A549 (cell line): Measurements from ENCODE around the gene TOX2. TPM values are rescaled to one million over a fixed set of nuclear protein-coding genes. Genes with fewer than 3 reads are reported as not detected.

Experiments
- ATAC-seq, 2 experiments: fragments of 200-7000 bp in 1 of 2; fragments of >200 bp in 1 of 2; cut with Nextera tagmentation in 1 of 2; cut with Tn5 transposase in 1 of 2; 3 replicates each; pipeline versions ENCODE4 v1.8.0 to v1.9.1; 2018 to 2020; ENCODE audit warnings: mild to moderate bottlenecking in 1 of 2, moderate library complexity in 1 of 2
- CTCF ChIA-PET: fragments of 300-600 bp; sonication (Branson Sonifier 250); formaldehyde crosslinking; extraction: SDS; loops from one replicate; lab custom pipeline; 2021; ENCODE audit warnings: antibody characterized with exemption, inconsistent platforms; lab: Yijun Ruan, JAX
- POLR2A ChIA-PET: fragments of 350-600 bp; formaldehyde crosslinking; extraction: SDS; loops from one replicate; lab custom pipeline; 2021; ENCODE audit warnings: antibody characterized with exemption, inconsistent platforms; lab: Yijun Ruan, JAX
- DNase-seq, 2 experiments: peaks; one replicate each; pipeline versions ENCODE4 v3.0.0 to v3.0.0-alpha.2; 2011 to 2016; ENCODE audit warnings: low read depth in 1 of 2, low spot score in 1 of 2
- FAIRE-seq: peaks from 2 replicates; lab custom pipeline; 2011; peaks lifted over from hg19 to GRCh38; lab: Jason Lieb, UNC
- H3K27ac ChIP-seq, 2 experiments: fragments of >200 bp; sonication (Bioruptor Twin); formaldehyde crosslinking; 3 replicates each; pipeline ENCODE4 v1.5.1; 2016 to 2017
- H3K4me1 ChIP-seq: fragments of >200 bp; sonication (Bioruptor Twin); formaldehyde crosslinking; 3 replicates; pipeline ENCODE4 v1.6.1; 2016
- H3K4me2 ChIP-seq: fragments of >200 bp; sonication (Bioruptor Twin); formaldehyde crosslinking; 3 replicates; pipeline ENCODE4 v1.6.1; 2016
- H3K4me3 ChIP-seq: fragments of >200 bp; sonication (Bioruptor Twin); formaldehyde crosslinking; 3 replicates; pipeline ENCODE4 v1.5.1; 2016
- H3K9me3 ChIP-seq: fragments of >200 bp; sonication (Bioruptor Twin); formaldehyde crosslinking; 3 replicates; pipeline ENCODE4 v1.6.1; 2016
- ATOH8 ChIP-seq: fragments of 250-450 bp; sonication (Bioruptor Pico); IDR thresholded peaks from 2 replicates; pipeline ENCODE4 v1.5.0; 2020; ENCODE audit warnings: low read depth, mild to moderate bottlenecking, moderate library complexity
- CHD4 ChIP-seq: fragments of 200-600 bp; sonication (generic); IDR thresholded peaks from 2 replicates; pipeline ENCODE4 v1.6.1; 2016; ENCODE audit warnings: antibody characterized with exemption, mild to moderate bottlenecking, borderline replicate concordance
- EP300 ChIP-seq, 2 experiments: fragments of >200 bp; sonication (Bioruptor Twin); formaldehyde crosslinking; IDR thresholded peaks; 2 replicates in 1 of 2; 3 replicates in 1 of 2; pipeline ENCODE4 v1.6.1; 2016 to 2017
- FOSB ChIP-seq: fragments of 250-450 bp; sonication (Bioruptor Pico); IDR thresholded peaks from 2 replicates; pipeline ENCODE4 v1.5.0; 2020; ENCODE audit warnings: mild to moderate bottlenecking, moderate library complexity
- FOXS1 ChIP-seq: fragments of 250-450 bp; sonication (Bioruptor Pico); IDR thresholded peaks from 2 replicates; pipeline ENCODE4 v1.5.0; 2020; ENCODE audit warnings: mild to moderate bottlenecking, moderate library complexity
- HOXA7 ChIP-seq: fragments of 250-450 bp; sonication (Bioruptor Pico); IDR thresholded peaks from 2 replicates; pipeline ENCODE4 v1.5.0; 2020; ENCODE audit warnings: mild to moderate bottlenecking, moderate library complexity
- JUN ChIP-seq, 2 experiments: fragments of >200 bp; sonication (Bioruptor Twin); formaldehyde crosslinking; IDR thresholded peaks; 2 replicates in 1 of 2; 3 replicates in 1 of 2; pipeline ENCODE4 v1.6.1; 2016 to 2017
- KDM1A ChIP-seq: fragments of 200-600 bp; sonication (generic); IDR thresholded peaks from 2 replicates; pipeline ENCODE4 v1.6.1; 2016; ENCODE audit warnings: low read depth, mild to moderate bottlenecking
- MAFK ChIP-seq: fragments of 450-650 bp; IDR thresholded peaks from 2 replicates; pipeline ENCODE4 v1.6.1; 2014; ENCODE audit not compliant: partially characterized antibody
- MAZ ChIP-seq: fragments of 150-350 bp; IDR thresholded peaks from 2 replicates; pipeline ENCODE4 v1.6.1; 2014; ENCODE audit warnings: antibody characterized with exemption, low read depth, low read length, borderline replicate concordance
- NFE2L2 ChIP-seq: fragments of 150-350 bp; conservative IDR thresholded peaks from 2 replicates; pipeline ENCODE4 v1.6.1; 2014; ENCODE audit warnings: low read length
- POLR2AphosphoS2 ChIP-seq: conservative IDR thresholded peaks from 2 replicates; pipeline ENCODE4 v1.6.1; 2012; ENCODE audit warnings: low read length, improper control_type of control experiment, inconsistent platforms
- RAD21 ChIP-seq, 2 experiments: fragments of >200 bp in 1 of 2; sonication (Bioruptor Twin) in 1 of 2; formaldehyde crosslinking in 1 of 2; IDR thresholded peaks in 1 of 2; conservative IDR thresholded peaks in 1 of 2; 2 replicates in 1 of 2; 3 replicates in 1 of 2; pipeline ENCODE4 v1.6.1; 2012 to 2018; ENCODE audit warnings: inconsistent platforms in 1 of 2
- RCOR1 ChIP-seq: fragments of 150-350 bp; IDR thresholded peaks from 2 replicates; pipeline ENCODE4 v1.6.1; 2014; ENCODE audit warnings: antibody characterized with exemption, low read length, low read depth
- SREBF2 ChIP-seq: fragments of 450-650 bp; IDR thresholded peaks from 2 replicates; pipeline ENCODE4 v1.6.1; 2014; ENCODE audit warnings: mild to moderate bottlenecking, moderate library complexity
- USF2 ChIP-seq: fragments of 450-650 bp; IDR thresholded peaks from 2 replicates; pipeline ENCODE4 v1.6.1; 2014; ENCODE audit warnings: antibody characterized with exemption
- ZNF302 ChIP-seq: fragments of 250-450 bp; sonication (Bioruptor Pico); IDR thresholded peaks from 2 replicates; pipeline ENCODE4 v1.9.0; 2021; ENCODE audit warnings: inconsistent platforms, mild to moderate bottlenecking, moderate library complexity
- WGBS: methylation state at CpG from one replicate; pipeline ENCODE4 v1.1.6; 2017; ENCODE audit errors: missing lambda C conversion rate; 5-methylcytosine and 5-hydroxymethylcytosine counted together
- polyA plus RNA-seq, 4 experiments: library from polyadenylated mRNA; depleted of rRNA in 3 of 4; stranded (reverse); fragments of >200 nt; fragmentation: RNase III in 1 of 4; extraction: RNeasy Plus Mini Kit Qiagen cat#74134 plus additional on column Dnase treatment in 1 of 4; gene quantifications; 2 replicates in 3 of 4; 3 replicates in 1 of 4; pipeline ENCODE4 v1.2.3, GENCODE V29; 2011 to 2017
- TF ChIP-seq, protein P1 (sequence below): fragments of >200 bp; sonication (Bioruptor Twin); formaldehyde crosslinking; IDR thresholded peaks from 2 replicates; pipeline ENCODE4 v1.6.1; 2016

Gene TOX2
- polyA plus RNA-seq, 2 of the 4 experiments (the other 2 are of a cell fraction) = 2.5 to 5.3 TPM

DNA sequence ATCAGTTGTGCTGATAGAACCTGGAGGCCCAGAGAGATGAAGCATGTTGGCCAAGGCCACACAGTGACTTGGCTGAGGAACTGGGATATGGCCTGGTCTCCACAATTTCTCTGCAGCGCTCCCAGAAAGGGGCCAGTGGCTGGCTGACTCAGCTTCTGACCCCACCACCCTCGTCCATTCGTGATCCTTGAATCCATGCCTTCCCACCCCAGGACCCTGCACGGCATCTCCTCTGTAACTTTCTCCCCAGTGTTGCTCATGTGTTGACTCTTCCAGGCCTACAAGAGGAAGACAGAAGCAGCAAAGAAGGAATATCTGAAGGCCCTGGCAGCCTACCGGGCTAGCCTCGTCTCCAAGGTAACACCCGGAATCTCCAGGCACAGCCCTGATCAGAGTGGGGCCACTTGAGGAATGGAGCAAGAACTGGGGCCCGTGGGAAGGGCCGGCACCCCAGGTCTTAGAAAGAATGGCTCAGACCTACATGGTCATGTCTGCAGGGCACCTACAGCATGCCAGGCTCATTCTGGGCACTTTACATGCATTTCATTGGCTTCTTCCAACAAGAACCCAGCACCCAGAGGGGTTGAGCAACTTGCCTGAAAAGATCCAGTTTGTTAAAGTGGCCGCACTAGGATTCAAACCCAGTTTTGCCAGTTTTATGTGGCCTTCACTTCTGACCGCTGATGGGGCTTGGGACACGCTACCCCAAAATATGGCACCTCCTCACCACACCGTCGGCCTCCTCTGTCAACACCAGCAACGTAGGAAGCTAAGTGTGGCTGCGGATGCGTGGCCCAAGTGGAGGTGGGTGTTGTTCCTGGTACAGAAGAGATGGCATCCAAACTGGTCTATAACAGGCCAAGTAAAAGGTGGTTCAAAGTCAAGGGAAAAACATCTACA, 150.1 kb downstream of the TOX2 start:
- ChIA-PET POLR2A (no interaction called here), CTCF (interaction anchor here (1.2 to 2.1 kb wide), 2 partner anchors 16 to 220 kb away, joined by 3 to 6 read pairs; no protein-coding TSS in a partner anchor)
- no peaks in the 10 kb centered on the region for H3K4me1 ChIP-seq
- no peak for FAIRE-seq
- H3K9me3 ChIP-seq = peaks cover 3% of the 10 kb centered on the region; the same call in 1 of the 3 replicates
- no peak overlapping the region for H3K4me2 ChIP-seq
- TF ChIP-seq ATOH8 (CRISPR knock-in tag) (no peak), FOXS1 (CRISPR knock-in tag) (no peak), ZNF302 (no peak), USF2 (no peak), MAFK (no peak), SREBF2 (no peak), RAD21 (conservative IDR thresholded peaks at IDR 0.05 in 1 of 2, IDR thresholded peaks at IDR 0.05 in 1 of 2) (no peak), POLR2AphosphoS2 (no peak), CHD4 (no peak)
- TF ChIP-seq, protein P1, sequence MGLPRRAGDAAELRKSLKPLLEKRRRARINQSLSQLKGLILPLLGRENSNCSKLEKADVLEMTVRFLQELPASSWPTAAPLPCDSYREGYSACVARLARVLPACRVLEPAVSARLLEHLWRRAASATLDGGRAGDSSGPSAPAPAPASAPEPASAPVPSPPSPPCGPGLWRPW = no peak
- DNase-seq = no peak
- WGBS = 89% methylated on average over 17 of the region's 17 CpGs
- ATAC-seq = no peak
- H3K4me3 ChIP-seq = no peak overlapping the region
- no peak overlapping the region for H3K27ac ChIP-seq

GRCh38 chr20:44065401-44066340, 151.0 kb downstream of the TOX2 start:
- H3K9me3 ChIP-seq = peaks cover 3% of the 10 kb centered on the region; the same call in 1 of the 3 replicates
- ATAC-seq (no peak), DNase-seq (no peak), FAIRE-seq (no peak)
- WGBS = 93% methylated on average over 18 of the region's 20 CpGs
- H3K27ac ChIP-seq = no peak overlapping the region
- TF ChIP-seq KDM1A = no peak
- no peak for TF ChIP-seq HOXA7 (CRISPR knock-in tag)
- TF ChIP-seq CHD4 = no peak
- no peak for TF ChIP-seq RCOR1
- no peak for TF ChIP-seq JUN (IDR thresholded peaks at IDR 0.05)
- TF ChIP-seq MAZ = no peak
- TF ChIP-seq FOSB (CRISPR knock-in tag) = no peak
- TF ChIP-seq NFE2L2 = no peak
- TF ChIP-seq EP300 (IDR thresholded peaks at IDR 0.05) = no peak
- H3K4me1 ChIP-seq = no peaks in the 10 kb centered on the region
- no peak overlapping the region for H3K4me3 ChIP-seq
- ChIA-PET POLR2A (no interaction called here), CTCF (interaction anchor here (1.2 to 2.1 kb wide), 3 partner anchors 15 to 221 kb away, joined by 3 to 6 read pairs (median 6); no protein-coding TSS in a partner anchor)
- H3K4me2 ChIP-seq = no peak overlapping the region
